ENCODE results near the gene EYS. TPM values are rescaled to one million over a fixed set of nuclear protein-coding genes. Genes with fewer than 3 reads are reported as not detected.

The EYS gene
- total and polyA plus RNA-seq, 9 of the 15 experiments (the other 6 are each of a cell fraction or from before 2014, with no cell fraction given): 0.03 to 0.36 (median 0.10) TPM; not detected in 2

- TF ChIP-seq HDAC2 (IDR thresholded peaks at IDR 0.05): no peak
- no peak for TF ChIP-seq TAL1 (IDR thresholded peaks at IDR 0.05)
- TF ChIP-seq ZNF124 (CRISPR knock-in tag; IDR thresholded peaks at IDR 0.05): no peak
- no peak for TF ChIP-seq TSC22D4 (tag; IDR thresholded peaks at IDR 0.05)
- no peak for TF ChIP-seq IRF1 (CRISPR knock-in tag; IDR thresholded peaks at IDR 0.05; ENCODE audit: borderline replicate concordance)
- no peak for TF ChIP-seq IFI16 (CRISPR knock-in tag; IDR thresholded peaks at IDR 0.05)
- TF ChIP-seq SRSF1 (IDR thresholded peaks at IDR 0.05; ENCODE audit: low read depth, low read length): no peak
- no peak for TF ChIP-seq NR2C2 (CRISPR knock-in tag; IDR thresholded peaks at IDR 0.05)
- no peak for TF ChIP-seq NR2C2 (tag; IDR thresholded peaks at IDR 0.05)
- no peak for TF ChIP-seq ZKSCAN1 (IDR thresholded peaks at IDR 0.05; ENCODE audit: low read depth, low read length)
These were observed 1603.5 kb downstream of the EYS start (continued) for GRCh38 chr6:64103480-64103879.

DNA sequence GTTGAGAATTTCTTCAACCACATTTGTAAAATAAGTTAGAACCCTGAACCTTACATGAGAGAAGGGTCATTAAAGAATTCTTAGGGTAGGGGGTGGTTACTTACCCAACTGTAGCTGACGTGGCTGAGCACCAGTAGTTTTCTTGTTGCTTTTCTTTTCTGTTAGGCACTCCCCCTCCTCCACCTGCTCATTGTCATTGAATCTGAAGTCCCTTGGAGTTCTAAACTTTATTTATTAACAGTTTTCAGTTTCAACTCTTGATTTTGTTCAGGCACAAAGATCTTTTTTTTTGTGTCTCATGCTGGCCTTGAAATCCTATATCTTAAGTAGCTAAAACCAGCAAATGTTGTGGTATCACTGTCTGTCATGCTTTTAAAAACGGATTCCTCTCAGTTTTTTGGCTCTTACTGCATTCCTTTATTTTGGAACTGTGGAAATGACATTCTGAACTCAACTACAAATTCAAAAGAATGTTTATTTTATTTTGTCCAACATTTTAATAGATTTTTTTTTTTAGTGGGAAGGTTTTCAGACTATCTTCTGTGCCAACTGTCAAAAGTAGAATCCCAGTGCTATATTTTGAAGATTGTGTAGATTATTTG is 1606.2 kb downstream of the EYS start:
- Histone ChIP-seq H3K4me2 (ENCODE audit: insufficient read depth, low read length) (no peak overlapping the region), H3K9ac (ENCODE audit: insufficient read depth in 1 of 2, low read depth in 2 of 2, low read length in 2 of 2) (no peak overlapping the region), H3K36me3 (ENCODE audit: control insufficient read depth, insufficient read depth, low read length) (no peaks in the 10 kb centered on the region), H3K4me3 (no peak overlapping the region), H3K27me3 (ENCODE audit: control insufficient read depth in 2 of 2, insufficient read depth in 2 of 2, low read length in 2 of 2) (no peaks in the 10 kb centered on the region), H3K4me1 (replicated peaks in 1 of 2; ENCODE audit: control insufficient read depth in 2 of 2, insufficient read depth in 2 of 2, low read length in 2 of 2) (no peaks in the 10 kb centered on the region), H3K9me3 (replicated peaks; ENCODE audit: control insufficient read depth, insufficient read depth, low read depth, low read length) (no peaks in the 10 kb centered on the region; the same call in none of the 2 replicates), H3K27ac (ENCODE audit: extremely low read depth, low read depth, low read length) (no peak overlapping the region), H3K9me1 (ENCODE audit: control insufficient read depth, insufficient read depth, low read length) (no peaks in the 10 kb centered on the region), H4K20me1 (replicated peaks; ENCODE audit: control insufficient read depth, insufficient read depth, low read length) (no peaks in the 10 kb centered on the region), H3K79me2 (ENCODE audit: control insufficient read depth, insufficient read depth, low read length) (no peaks in the 10 kb centered on the region), H2AFZ (ENCODE audit: low read depth, low read length) (no peak overlapping the region)
- intact Hi-C loops (cut with micrococcal nuclease): no loop called here
- ChIA-PET POLR2A (no interaction called here), CTCF (ENCODE audit: low intra/inter-chr PET ratio) (no interaction called here)
- no peak for DNase-seq (ENCODE audit: extremely low read depth in 1 of 4, low spot score in 3 of 4)
- WGBS (ENCODE audit: insufficient coverage, low coverage, missing lambda C conversion rate): 0% methylated on average over 2 of the region's 2 CpGs
- no peak for ATAC-seq
- FAIRE-seq: no peak
- in situ Hi-C loops (cut with MboI): no loop called here
- BruUV-seq (replicated peaks): no TSS peak
- TF ChIP-seq MTA3 (IDR thresholded peaks at IDR 0.05; ENCODE audit: borderline replicate concordance) (no peak), OTX1 (CRISPR knock-in tag; IDR thresholded peaks at IDR 0.05) (no peak), ZNF12 (CRISPR knock-in tag; IDR thresholded peaks at IDR 0.05) (no peak), IRF2 (CRISPR knock-in tag; IDR thresholded peaks at IDR 0.05) (no peak), ZNF24 (IDR thresholded peaks at IDR 0.05) (no peak), RREB1 (CRISPR knock-in tag; IDR thresholded peaks at IDR 0.05) (no peak), ZKSCAN8 (CRISPR knock-in tag; IDR thresholded peaks at IDR 0.05) (no peak), CTBP1 (IDR thresholded peaks at IDR 0.05; ENCODE audit: borderline replicate concordance) (no peak), ZNF239 (CRISPR knock-in tag; IDR thresholded peaks at IDR 0.05) (no peak)
